SK-N-SH (cell line): ENCODE data around the gene SNCAIP.

ENCODE experiments used
- EP300 ChIP-seq, 2 experiments: IDR thresholded peaks; 2 replicates each; pipeline versions ENCODE4 v1.4.0 to v1.6.1; 2012; ENCODE audit warnings: borderline replicate concordance in 1 of 2, low read depth in 1 of 2, low read length in 1 of 2
- RXRA ChIP-seq: IDR thresholded peaks from 2 replicates; pipeline ENCODE4 v1.4.0; 2012; ENCODE audit warnings: low read depth, mild to moderate bottlenecking, borderline replicate concordance
- TAF1 ChIP-seq: IDR thresholded peaks from 2 replicates; pipeline ENCODE4 v1.6.1; 2012; ENCODE audit warnings: low read depth, mild to moderate bottlenecking, low read length, moderate library complexity, borderline replicate concordance
- YY1 ChIP-seq: IDR thresholded peaks from 2 replicates; pipeline ENCODE4 v1.4.0; 2012; ENCODE audit warnings: low read depth, mild to moderate bottlenecking
- TF ChIP-seq, protein P1 (sequence below): fragments of 200-600 bp; sonication (generic); IDR thresholded peaks from 2 replicates; pipeline ENCODE4 v1.6.1; 2017; ENCODE audit warnings: antibody characterized with exemption, mild to moderate bottlenecking, moderate library complexity

DNA sequence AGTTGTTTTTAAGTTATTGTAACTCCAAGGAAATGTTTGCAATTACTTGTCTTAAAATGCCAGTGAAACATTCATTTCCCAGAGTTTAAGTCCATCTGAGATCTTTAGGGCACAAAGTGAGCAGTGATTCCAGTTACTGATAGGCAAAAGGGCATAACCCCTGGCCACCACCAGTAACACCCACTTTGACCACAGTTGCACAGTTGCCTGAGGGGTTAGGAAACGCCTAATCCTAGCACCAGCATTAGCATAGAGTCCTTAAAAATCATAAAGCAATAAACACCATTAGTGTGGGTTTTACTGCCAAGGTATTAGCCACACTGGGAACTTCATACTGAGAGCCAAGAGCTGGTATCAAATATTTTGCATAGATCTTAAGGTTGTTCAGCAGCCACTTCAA lies 143.9 kb downstream of the SNCAIP start:
- TF ChIP-seq RXRA = no peak
- TF ChIP-seq EP300 (IDR thresholded peaks at IDR 0.05; ENCODE audit: borderline replicate concordance in 1 of 2, low read depth in 1 of 2, low read length in 1 of 2) = no peak
- TF ChIP-seq TAF1 = no peak
- TF ChIP-seq YY1 = no peak
- TF ChIP-seq, protein P1, sequence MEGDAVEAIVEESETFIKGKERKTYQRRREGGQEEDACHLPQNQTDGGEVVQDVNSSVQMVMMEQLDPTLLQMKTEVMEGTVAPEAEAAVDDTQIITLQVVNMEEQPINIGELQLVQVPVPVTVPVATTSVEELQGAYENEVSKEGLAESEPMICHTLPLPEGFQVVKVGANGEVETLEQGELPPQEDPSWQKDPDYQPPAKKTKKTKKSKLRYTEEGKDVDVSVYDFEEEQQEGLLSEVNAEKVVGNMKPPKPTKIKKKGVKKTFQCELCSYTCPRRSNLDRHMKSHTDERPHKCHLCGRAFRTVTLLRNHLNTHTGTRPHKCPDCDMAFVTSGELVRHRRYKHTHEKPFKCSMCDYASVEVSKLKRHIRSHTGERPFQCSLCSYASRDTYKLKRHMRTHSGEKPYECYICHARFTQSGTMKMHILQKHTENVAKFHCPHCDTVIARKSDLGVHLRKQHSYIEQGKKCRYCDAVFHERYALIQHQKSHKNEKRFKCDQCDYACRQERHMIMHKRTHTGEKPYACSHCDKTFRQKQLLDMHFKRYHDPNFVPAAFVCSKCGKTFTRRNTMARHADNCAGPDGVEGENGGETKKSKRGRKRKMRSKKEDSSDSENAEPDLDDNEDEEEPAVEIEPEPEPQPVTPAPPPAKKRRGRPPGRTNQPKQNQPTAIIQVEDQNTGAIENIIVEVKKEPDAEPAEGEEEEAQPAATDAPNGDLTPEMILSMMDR = no peak
